DND-41 (cell line): ENCODE measurements around the gene UCP2.

Experiments
- CTCF ChIP-seq: IDR thresholded peaks from 2 replicates; pipeline ENCODE4 v1.5.1; 2012; ENCODE audit warnings: borderline replicate concordance, low read length, moderate library complexity, mild to moderate bottlenecking; ENCODE audit not compliant: poor library complexity, severe bottlenecking; ENCODE audit errors: extremely low read depth
- EZH2 ChIP-seq: IDR thresholded peaks from 3 replicates; pipeline ENCODE4 v1.6.1; 2012; ENCODE audit warnings: borderline replicate concordance, low read depth, mild to moderate bottlenecking, moderate library complexity, low read length, inconsistent platforms; ENCODE audit not compliant: severe bottlenecking

DNA sequence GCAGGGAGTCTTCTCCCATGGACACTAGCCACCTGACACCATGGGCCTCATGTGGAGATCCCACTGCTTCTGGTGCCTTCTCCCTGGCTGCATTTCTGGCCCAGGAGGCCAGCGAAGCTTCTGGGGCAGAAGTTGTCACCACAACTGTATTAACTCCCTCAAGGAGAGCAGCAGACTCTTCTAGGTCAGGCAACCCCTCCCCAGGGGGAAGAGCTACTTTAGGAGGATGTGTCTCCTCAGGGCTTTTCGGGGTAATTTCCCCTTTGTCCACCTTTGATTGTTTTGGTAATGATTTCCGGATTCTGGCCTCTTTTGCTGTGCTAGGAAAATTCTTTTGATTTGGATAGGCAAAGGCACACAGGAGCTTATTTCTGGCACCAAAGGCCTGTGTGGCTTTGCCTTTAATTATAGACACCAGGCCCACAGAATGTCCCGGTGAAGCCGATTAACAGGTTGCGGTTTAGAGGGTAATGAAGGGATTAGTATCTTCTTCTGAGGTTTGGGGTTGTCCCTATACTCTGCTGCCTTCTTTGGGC, 8.9 kb upstream of the UCP2 start:
- no peak for TF ChIP-seq EZH2
- TF ChIP-seq CTCF: no peak
